HepG2 (cell line): ENCODE measurements around the gene NPHS1.

Source experiments
- CTCF ChIP-seq: sonication (generic); formaldehyde crosslinking; IDR thresholded peaks from 2 replicates; pipeline ENCODE4 v1.5.0; 2020; ENCODE audit warnings: mild to moderate bottlenecking, missing genetic modification reagents, moderate library complexity
- SIX4 ChIP-seq: sonication (generic); formaldehyde crosslinking; IDR thresholded peaks from 2 replicates; pipeline ENCODE4 v1.4.0; 2020; ENCODE audit warnings: missing genetic modification reagents
- SMC3 ChIP-seq: IDR thresholded peaks from 2 replicates; pipeline ENCODE4 v1.6.1; 2011; ENCODE audit warnings: low read length, improper control_type of control experiment
- SP2 ChIP-seq: sonication (generic); formaldehyde crosslinking; IDR thresholded peaks from 2 replicates; pipeline ENCODE4 v1.5.1; 2020; ENCODE audit warnings: mild to moderate bottlenecking, missing genetic modification reagents
- USF2 ChIP-seq, 2 experiments: sonication (generic) in 1 of 2; formaldehyde crosslinking in 1 of 2; IDR thresholded peaks; 2 replicates each; pipeline versions ENCODE4 v1.5.1 to v1.6.1; 2011 to 2020; ENCODE audit warnings: borderline replicate concordance in 1 of 2, low read depth in 1 of 2, low read length in 1 of 2, mild to moderate bottlenecking in 1 of 2, missing genetic modification reagents in 1 of 2, moderate library complexity in 1 of 2
- YY1 ChIP-seq: IDR thresholded peaks from 2 replicates; pipeline ENCODE4 v1.6.1; 2011; ENCODE audit warnings: low read length, low read depth, moderate library complexity, mild to moderate bottlenecking; ENCODE audit not compliant: insufficient read depth, insufficient replicate concordance
- ZFX ChIP-seq: sonication (generic); formaldehyde crosslinking; IDR thresholded peaks from 2 replicates; pipeline ENCODE4 v1.4.0; 2020; ENCODE audit warnings: mild to moderate bottlenecking, low read depth, missing genetic modification reagents, moderate library complexity

- no peak for TF ChIP-seq USF2 (IDR thresholded peaks at IDR 0.05; ENCODE audit: low read depth, low read length)
- no peak for TF ChIP-seq USF2 (CRISPR knock-in tag; IDR thresholded peaks at IDR 0.05; ENCODE audit: borderline replicate concordance)
- TF ChIP-seq SP2, result no peak
- no peak for TF ChIP-seq YY1
- TF ChIP-seq CTCF (CRISPR knock-in tag), result no peak
- TF ChIP-seq SMC3, result no peak
- no peak for TF ChIP-seq SIX4
- TF ChIP-seq ZFX (CRISPR knock-in tag), result no peak
Measured at GRCh38 chr19:35871611-35872010, 19.3 kb upstream of the NPHS1 start.
